Astrocyte (in vitro differentiated cells and primary cell): ENCODE measurements around the gene SLC38A8.

Experiments
- CTCF ChIP-seq: IDR thresholded peaks from 2 replicates; pipeline ENCODE4 v1.5.1; 2011; ENCODE audit warnings: low read depth, mild to moderate bottlenecking, inconsistent platforms, low read length, moderate library complexity; ENCODE audit not compliant: insufficient read depth
- EZH2 ChIP-seq: IDR thresholded peaks from 2 replicates; pipeline ENCODE4 v1.6.1; 2012; ENCODE audit warnings: mild to moderate bottlenecking, low read length, inconsistent platforms; ENCODE audit not compliant: insufficient read depth

DNA sequence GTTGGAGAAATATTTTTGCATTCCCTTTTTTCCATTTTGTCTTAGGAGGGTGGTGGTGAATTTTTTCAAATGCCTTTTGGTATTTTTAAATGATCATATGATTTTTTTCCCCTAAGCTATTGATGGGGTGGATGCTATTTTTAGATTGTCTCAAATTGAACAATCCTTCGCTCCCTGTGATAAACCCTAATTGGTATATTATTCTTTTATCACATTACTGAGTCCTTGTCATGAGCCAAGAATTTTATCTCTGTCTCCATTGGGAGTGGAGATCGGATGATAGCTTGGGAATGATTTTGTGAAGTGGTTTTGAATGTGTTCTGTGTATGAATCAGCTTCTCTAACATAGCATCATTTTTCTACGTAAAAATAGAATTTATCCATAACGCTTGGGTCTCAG lies 59.1 kb downstream of the SLC38A8 start:
- TF ChIP-seq CTCF (no peak), EZH2 (no peak)
